ENCODE results near the gene IGFL1. TPM values are rescaled to one million over a fixed set of nuclear protein-coding genes. Genes with fewer than 3 reads are reported as not detected.
"Not testable (repeated sequence)": the region's sequence is repeated elsewhere in the genome, so short reads cannot be mapped to it uniquely, and the experiment has no call there.

The IGFL1 gene
- total RNA-seq, 1 donor from 2014 or later, result 2.1 TPM

DNA sequence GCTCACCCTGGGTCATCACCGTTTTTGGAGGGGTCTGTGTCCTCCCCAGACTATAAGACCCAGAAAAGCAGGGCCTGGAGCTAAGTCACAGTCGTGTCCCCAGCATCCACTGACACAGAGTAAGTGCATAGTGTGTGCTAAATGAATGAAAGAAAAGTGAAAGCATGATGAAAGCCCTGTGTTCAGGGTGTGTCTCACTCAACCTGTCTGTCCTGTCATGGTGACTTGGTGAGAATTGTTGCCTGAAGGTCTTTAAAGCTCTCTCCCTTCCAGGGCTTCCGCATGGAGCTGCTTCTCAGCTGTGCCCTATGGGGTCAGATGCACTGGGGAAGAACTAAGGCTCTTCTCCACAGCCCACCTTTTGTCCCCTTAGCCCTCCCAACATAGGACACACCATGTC is 20.5 kb upstream of the IGFL1 start:
- Mint-ChIP-seq H3K4me1 (ENCODE audit: low read depth) (peaks cover 81% of the 10 kb centered on the region), H3K27ac (ENCODE audit: unreplicated experiment) (no peak overlapping the region), H3K4me3 (ENCODE audit: unreplicated experiment) (no peak overlapping the region), H3K36me3 (ENCODE audit: low read depth) (no peaks in the 10 kb centered on the region), H3K27me3 (ENCODE audit: low read depth) (peaks cover 3% of the 10 kb centered on the region), H3K9me3 (ENCODE audit: low read depth) (no peaks in the 10 kb centered on the region)
- no peak for DNase-seq (ENCODE audit: low spot score)
- TF ChIP-seq, protein P1, sequence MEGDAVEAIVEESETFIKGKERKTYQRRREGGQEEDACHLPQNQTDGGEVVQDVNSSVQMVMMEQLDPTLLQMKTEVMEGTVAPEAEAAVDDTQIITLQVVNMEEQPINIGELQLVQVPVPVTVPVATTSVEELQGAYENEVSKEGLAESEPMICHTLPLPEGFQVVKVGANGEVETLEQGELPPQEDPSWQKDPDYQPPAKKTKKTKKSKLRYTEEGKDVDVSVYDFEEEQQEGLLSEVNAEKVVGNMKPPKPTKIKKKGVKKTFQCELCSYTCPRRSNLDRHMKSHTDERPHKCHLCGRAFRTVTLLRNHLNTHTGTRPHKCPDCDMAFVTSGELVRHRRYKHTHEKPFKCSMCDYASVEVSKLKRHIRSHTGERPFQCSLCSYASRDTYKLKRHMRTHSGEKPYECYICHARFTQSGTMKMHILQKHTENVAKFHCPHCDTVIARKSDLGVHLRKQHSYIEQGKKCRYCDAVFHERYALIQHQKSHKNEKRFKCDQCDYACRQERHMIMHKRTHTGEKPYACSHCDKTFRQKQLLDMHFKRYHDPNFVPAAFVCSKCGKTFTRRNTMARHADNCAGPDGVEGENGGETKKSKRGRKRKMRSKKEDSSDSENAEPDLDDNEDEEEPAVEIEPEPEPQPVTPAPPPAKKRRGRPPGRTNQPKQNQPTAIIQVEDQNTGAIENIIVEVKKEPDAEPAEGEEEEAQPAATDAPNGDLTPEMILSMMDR (IDR thresholded peaks at IDR 0.05), result no peak

DNA sequence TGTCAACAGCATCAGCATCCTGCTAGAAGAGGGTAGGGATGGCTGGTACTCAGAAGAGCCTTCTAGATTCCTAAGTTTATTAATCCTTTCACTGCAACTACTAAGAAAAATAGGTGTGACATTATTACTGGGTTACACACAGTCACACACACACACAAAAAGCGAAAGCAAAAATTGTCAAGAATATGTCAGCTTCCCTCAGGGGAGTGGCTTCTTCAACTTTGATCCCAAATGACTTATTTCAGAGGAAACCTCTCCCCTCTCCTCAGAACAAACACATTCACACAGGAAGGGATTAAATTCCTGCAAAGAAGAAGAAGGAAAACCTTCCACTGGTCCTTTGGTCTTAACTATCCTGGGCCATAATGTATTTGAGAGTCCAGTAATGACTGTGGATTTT is 20.1 kb upstream of the IGFL1 start:
- TF ChIP-seq, protein P1 (IDR thresholded peaks at IDR 0.05), result no peak
- Mint-ChIP-seq H3K36me3 (ENCODE audit: low read depth) (no peaks in the 10 kb centered on the region), H3K27me3 (ENCODE audit: low read depth) (peaks cover 6% of the 10 kb centered on the region), H3K27ac (ENCODE audit: unreplicated experiment) (no peak overlapping the region), H3K4me3 (ENCODE audit: unreplicated experiment) (no peak overlapping the region), H3K4me1 (ENCODE audit: low read depth) (peaks cover 81% of the 10 kb centered on the region), H3K9me3 (ENCODE audit: low read depth) (no peaks in the 10 kb centered on the region)
- no peak for DNase-seq (ENCODE audit: low spot score)

DNA sequence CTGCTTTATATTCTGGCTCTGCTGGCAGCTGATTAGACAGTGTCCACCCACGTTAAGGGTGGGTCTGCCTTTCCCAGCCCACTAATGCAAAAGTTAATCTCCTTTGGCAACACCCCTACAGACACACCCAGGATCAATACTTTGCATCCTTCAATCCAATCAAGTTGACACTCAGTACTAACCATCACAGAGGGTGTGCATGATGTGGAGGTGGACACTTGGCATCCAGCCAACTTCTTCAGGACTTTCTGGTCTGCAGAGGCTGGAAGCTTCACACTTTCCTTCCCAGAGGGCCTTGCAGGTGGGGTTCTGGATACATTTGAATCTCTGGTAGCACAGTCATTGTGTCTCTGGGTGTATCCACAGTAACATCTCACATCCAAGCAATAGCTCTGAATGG is 18.9 kb upstream of the IGFL1 start:
- no peaks in the 10 kb centered on the region for H3K9me3 Mint-ChIP-seq (ENCODE audit: low read depth)
- no peak for DNase-seq (ENCODE audit: low spot score)
- no peak overlapping the region for H3K4me3 Mint-ChIP-seq (ENCODE audit: unreplicated experiment)
- peak overlapping the region; percentile 89 for H3K27ac Mint-ChIP-seq (ENCODE audit: unreplicated experiment)
- peaks cover 78% of the 10 kb centered on the region for H3K4me1 Mint-ChIP-seq (ENCODE audit: low read depth)
- H3K36me3 Mint-ChIP-seq (ENCODE audit: low read depth), result no peaks in the 10 kb centered on the region
- TF ChIP-seq, protein P1 (IDR thresholded peaks at IDR 0.05), result no peak
- peaks cover 7% of the 10 kb centered on the region for H3K27me3 Mint-ChIP-seq (ENCODE audit: low read depth)

DNA sequence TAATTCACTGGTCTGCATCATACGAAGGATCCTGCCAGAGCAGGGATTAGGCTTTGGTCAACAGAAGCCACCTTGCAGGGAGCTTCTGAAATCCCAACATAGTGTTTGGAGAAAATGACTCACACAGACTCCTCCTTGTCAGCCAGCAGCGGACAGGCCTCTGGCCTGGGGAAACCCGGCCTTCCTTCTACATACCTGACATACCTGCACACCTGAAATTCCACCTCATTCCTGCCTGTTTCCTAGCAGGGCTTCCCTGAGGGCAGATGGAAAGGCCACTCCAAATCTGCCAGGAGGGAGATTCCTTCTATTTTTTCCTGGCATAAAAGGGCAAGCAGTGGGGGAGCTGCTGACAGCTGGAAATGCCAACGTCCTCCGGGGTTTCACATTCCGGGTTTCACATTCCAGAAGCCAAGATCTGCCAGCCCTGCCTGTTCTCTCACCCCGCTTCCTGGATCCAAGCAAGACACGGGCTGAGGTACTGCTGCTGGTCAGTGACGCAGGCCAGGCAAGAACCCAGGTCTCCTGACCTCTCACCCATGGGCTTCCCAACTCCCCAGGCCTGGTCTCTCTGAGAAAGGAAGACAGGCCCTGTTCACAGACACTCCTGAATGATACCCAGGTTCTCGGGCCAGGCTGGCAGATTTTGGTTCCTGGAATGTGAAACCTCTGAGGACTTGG is 18.2 kb upstream of the IGFL1 start:
- Mint-ChIP-seq H3K9me3 (ENCODE audit: low read depth) (no peaks in the 10 kb centered on the region), H3K4me1 (ENCODE audit: low read depth) (peaks cover 75% of the 10 kb centered on the region), H3K27ac (ENCODE audit: unreplicated experiment) (peak overlapping the region; percentile 89), H3K4me3 (ENCODE audit: unreplicated experiment) (no peak overlapping the region), H3K27me3 (ENCODE audit: low read depth) (peaks cover 8% of the 10 kb centered on the region), H3K36me3 (ENCODE audit: low read depth) (no peaks in the 10 kb centered on the region)
- TF ChIP-seq, protein P1 (IDR thresholded peaks at IDR 0.05), result no peak
- DNase-seq (ENCODE audit: low spot score), result no peak

DNA sequence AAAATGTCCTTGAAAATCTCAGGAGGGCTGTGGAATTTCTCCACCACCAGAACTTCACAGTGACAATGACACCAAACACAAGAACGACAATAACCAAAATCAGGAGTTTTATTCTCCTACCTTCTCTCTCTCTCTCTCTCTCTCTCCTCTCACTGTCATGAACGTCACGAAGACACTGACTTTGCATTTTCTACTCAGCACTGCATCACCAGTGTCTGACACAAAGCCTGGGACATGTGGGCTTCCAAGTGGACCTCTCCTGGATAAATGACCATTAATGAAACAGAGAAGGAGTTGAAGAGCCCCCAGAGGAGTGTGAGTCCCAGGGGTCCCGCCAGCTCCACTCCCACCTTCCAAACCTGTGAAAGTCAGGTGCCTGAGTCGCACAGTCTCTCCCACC is 16.9 kb upstream of the IGFL1 start:
- not testable (repeated sequence) for H3K4me3 Mint-ChIP-seq (ENCODE audit: unreplicated experiment); DNase-seq (ENCODE audit: low spot score); H3K36me3 Mint-ChIP-seq (ENCODE audit: low read depth); H3K9me3 Mint-ChIP-seq (ENCODE audit: low read depth); H3K27ac Mint-ChIP-seq (ENCODE audit: unreplicated experiment)
- peaks cover 12% of the 10 kb centered on the region for H3K27me3 Mint-ChIP-seq (ENCODE audit: low read depth)
- peaks cover 64% of the 10 kb centered on the region for H3K4me1 Mint-ChIP-seq (ENCODE audit: low read depth)

DNA sequence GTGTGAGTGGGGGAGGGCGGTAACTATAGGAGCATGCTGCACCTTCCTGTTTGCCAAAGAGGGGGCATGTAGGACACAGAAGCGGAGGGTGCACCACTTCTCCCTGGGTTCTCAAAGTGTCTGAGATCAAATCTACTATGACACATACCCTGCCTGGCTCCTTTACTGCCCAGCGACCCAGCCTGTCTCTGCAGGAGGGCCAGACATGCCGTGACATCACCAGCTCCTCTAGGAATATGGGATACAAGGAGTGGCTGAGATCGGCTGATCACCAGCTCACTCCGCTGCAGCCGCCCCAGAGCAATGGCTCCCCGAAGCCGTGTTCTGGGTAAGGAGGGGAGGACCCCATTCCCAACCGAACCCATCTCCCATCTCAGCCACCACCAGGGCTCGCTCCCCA is 16.4 kb upstream of the IGFL1 start:
- Mint-ChIP-seq H3K27me3 (ENCODE audit: low read depth) (peaks cover 18% of the 10 kb centered on the region), H3K36me3 (ENCODE audit: low read depth) (no peaks in the 10 kb centered on the region), H3K9me3 (ENCODE audit: low read depth) (no peaks in the 10 kb centered on the region), H3K4me3 (ENCODE audit: unreplicated experiment) (no peak overlapping the region), H3K4me1 (ENCODE audit: low read depth) (peaks cover 59% of the 10 kb centered on the region), H3K27ac (ENCODE audit: unreplicated experiment) (peak overlapping the region; percentile 10)
- DNase-seq (ENCODE audit: low spot score), result no peak
- TF ChIP-seq, protein P1 (IDR thresholded peaks at IDR 0.05), result no peak
